Anterior cingulate cortex (tissue), 58 donors: ENCODE measurements around the gene SHOX.
"Not testable (repeated sequence)": the region's sequence is repeated elsewhere in the genome, so short reads cannot be mapped to it uniquely, and the experiment has no call there.

Source experiments
- DNase-seq, 58 donors: peaks; one replicate each; lab custom pipeline; 2025; lab: John Stamatoyannopoulos, UW

The SHOX gene

DNA sequence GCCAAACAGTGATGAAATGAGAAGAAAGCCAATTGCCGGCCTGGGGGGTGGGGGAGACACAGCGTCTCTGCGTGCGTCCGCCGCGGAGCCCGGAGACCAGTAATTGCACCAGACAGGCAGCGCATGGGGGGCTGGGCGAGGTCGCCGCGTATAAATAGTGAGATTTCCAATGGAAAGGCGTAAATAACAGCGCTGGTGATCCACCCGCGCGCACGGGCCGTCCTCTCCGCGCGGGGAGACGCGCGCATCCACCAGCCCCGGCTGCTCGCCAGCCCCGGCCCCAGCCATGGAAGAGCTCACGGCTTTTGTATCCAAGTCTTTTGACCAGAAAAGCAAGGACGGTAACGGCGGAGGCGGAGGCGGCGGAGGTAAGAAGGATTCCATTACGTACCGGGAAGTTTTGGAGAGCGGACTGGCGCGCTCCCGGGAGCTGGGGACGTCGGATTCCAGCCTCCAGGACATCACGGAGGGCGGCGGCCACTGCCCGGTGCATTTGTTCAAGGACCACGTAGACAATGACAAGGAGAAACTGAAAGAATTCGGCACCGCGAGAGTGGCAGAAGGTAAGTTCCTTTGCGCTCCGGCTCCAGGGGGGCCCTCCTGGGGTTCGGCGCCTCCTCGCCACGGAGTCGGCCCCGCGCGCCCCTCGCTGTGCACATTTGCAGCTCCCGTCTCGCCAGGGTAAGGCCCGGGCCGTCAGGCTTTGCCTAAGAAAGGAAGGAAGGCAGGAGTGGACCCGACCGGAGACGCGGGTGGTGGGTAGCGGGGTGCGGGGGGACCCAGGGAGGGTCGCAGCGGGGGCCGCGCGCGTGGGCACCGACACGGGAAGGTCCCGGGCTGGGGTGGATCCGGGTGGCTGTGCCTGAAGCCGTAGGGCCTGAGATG is at the start of gene SHOX:
SHOX (plus strand) TSS at position 180 of the 885 bp plus-strand sequence; CDS start at position 287, 107 bp downstream.
- no peak for DNase-seq

DNA sequence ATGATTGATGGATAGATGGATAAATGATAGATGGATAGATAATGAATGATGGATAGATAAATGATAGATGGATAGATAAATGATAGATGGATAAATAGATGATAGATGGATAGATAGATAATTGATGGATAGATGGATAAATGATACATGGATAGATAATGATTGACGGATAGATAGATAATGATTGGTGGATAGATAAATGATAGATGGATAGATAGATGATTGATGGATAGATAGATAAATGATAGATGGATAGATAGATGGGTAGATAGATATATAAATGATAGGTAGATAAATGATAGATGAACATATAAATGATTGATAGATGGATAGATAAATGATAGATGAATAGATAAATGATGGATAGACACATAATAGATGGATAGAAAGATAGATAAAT is 49.5 kb upstream of the SHOX start:
- no peak for DNase-seq

DNA sequence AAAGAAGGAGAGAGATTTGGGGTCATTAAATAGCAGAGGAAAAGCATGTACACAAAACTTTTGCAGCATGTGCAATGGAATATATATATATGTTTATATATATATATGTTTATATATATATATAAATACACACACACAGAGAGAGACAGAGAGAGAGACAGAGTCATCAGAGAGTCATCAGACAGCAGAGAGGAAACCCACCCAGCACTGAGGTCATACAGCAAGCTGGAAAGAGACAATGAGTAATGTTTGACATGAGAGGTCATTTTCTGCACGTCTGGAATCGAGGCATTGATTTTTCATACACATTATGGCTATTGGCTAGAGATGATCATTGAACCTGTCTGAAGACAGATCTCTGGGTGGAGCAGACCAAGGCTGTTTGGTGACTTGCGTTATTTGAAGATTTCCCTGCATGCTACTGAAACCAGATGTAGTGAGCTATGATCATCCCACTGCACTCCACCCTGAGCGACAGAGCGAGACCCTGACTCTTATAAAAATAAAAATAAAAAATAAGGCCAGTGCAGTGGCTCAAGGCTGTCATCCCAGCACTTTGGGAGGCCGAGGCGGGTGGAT is 48.8 kb upstream of the SHOX start:
- no peak for DNase-seq

DNA sequence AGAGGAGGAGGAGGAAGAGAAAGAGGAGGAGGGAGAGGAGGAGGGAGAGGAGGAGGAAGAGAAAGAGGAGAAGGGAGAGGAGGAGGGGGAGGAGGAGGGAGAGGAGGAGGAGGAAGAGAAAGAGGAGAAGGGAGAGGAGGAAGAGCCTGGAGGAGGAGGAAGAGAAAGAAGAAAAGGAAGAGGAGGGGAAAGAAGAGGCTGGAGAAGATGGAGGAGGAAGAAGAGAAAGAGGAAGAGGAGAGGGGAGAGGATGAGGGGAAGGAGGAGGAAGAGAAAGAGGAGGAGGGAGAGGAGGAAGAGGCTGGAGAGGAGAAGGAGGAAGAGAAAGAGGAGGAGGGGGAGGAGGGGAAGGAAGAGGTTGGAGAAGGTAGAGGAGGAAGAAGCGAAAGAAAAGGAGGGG is 46.0 kb upstream of the SHOX start:
- no peak for DNase-seq

DNA sequence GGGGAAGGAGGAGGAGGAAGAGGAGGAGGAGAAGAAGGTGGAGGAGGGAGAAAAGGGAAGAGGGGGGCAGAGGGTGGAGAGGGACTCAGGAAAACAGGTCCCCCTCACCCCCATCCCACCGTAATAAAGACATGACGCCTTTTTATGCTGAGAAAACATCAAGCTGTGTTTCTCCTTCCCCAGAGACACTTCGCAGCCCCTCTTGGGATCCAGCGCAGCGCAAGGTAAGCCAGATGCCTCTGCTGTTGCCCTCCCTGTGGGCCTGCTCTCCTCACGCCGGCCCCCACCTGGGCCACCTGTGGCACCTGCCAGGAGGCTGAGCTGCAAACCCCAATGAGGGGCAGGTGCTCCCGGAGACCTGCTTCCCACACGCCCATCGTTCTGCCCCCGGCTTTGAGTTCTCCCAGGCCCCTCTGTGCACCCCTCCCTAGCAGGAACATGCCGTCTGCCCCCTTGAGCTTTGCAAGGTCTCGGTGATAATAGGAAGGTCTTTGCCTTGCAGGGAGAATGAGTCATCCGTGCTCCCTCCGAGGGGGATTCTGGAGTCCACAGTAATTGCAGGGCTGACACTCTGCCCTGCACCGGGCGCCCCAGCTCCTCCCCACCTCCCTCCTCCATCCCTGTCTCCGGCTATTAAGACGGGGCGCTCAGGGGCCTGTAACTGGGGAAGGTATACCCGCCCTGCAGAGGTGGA is 45.3 kb upstream of the SHOX start:
- no peak for DNase-seq

DNA sequence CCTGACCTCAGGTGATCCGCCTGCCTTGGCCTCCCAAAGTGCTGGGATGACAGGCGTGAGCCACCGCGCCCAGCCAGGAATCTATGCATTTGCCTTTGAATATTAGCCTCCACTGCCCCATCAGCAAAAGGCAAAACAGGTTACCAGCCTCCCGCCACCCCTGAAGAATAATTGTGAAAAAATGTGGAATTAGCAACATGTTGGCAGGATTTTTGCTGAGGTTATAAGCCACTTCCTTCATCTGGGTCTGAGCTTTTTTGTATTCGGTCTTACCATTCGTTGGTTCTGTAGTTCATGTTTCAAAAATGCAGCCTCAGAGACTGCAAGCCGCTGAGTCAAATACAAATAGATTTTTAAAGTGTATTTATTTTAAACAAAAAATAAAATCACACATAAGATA is 44.2 kb upstream of the SHOX start:
- DNase-seq: no peak

DNA sequence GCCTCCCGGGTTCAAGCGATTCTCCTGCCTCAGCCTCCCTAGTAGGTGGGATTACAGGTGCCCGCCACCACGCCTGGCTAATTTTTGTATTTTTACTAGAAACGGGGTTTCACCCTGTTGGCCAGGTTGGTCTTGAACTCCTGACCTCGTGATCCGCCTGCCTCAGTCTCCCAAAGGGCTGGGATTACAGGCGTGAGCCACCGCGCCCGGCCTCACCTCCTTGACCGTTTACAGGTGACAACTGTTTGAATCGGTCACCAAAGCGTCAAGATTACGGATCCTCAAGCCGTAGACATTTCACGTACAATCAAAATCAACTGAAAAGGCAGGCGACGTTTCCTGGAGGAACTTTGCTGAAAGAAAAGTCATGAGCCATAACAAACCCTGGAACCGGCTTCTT is 41.3 kb upstream of the SHOX start:
- not testable (repeated sequence) for DNase-seq

DNA sequence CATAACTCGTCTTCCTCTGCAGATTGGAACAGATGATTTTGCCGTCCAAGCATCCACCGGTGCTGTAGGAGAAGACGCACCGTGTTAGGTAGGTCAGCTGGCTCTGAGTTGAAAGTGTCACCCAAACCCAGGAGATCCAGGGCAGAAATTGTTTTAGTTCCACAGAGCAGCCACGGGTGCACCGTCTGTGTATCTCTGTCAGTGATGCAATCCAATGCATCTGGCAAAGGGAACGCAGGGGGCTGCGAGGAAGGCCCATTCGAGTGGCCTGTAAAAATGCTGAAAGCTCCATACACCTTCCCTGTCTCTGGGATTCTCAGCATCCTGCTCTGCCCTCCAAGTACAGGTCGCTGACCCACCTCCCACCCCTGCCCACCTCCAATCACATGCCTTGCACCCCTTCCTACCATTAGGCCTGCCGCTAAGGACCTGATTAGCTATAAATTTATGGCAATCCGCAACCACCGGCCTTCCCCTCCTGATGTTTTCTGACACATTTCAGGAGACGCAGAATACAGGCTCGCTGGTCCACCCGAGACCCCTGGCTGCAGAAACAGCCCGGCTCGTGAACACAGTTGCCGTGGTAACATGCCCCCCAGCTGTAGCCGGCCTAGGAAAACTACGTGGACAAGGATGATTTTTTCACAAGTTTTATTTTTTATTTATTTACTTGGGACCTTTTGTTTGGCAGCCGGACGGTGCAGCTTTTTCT is 39.7 kb upstream of the SHOX start:
- no peak for DNase-seq

DNA sequence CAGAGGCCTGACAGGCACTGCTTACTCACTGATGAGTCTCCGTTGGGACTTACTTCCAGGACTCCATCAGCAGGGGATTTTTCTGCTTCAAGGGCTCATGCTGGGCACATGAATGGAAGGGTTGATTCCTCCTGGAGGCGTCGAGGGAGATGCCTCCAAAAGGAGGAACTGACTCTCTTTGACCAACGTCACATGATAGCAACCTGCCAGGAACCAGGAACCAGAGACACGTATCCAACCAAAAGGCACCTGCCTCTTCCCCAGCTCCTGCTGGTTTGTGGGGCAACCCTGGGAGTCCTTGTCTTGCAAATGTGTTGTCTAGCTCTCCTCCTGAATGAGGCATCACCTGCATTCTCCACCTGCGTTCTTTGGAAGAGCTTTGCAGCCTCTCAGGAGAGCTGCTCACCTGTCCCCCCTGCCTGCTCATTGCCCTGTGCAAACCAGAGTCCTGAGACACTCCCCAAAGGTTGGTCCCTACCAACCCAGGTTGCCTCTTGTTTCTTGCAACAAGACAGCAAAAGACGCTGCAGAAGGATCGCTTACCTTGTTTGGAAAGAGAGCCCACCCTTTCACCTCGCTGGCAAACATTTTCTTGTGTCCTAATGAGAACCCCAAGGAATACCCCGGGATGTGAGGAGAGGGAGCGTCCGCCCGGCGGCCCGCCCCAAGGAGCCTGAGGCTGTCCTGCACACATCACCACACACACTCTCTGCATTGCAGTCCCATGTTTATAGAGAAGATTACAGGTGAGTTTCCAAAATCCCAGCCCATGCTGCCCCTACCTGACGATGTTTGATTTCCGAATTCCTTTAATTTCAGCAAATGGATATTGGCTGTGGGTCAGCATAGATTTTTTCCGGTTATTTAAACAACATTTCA is 30.5 kb upstream of the SHOX start:
- no peak for DNase-seq

DNA sequence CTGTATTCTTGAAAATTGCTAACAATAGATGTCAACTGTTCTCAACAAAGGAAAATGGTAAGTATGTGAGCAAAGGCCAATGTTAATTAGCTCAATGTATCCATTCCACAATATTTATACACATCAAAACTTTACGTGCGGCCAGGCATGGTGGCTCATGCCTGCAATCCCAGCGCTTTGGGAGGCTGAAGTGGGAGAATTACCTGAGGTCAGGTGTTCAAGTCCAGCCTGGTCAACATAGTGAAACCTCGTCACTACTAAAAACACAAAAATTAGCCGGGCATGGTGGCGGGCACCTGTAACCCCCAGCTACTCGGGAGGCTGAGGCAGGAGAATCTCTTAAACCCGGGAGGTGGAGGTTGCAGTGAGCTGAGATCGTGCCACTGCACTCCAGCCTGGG is 27.6 kb upstream of the SHOX start:
- not testable (repeated sequence) for DNase-seq

DNA sequence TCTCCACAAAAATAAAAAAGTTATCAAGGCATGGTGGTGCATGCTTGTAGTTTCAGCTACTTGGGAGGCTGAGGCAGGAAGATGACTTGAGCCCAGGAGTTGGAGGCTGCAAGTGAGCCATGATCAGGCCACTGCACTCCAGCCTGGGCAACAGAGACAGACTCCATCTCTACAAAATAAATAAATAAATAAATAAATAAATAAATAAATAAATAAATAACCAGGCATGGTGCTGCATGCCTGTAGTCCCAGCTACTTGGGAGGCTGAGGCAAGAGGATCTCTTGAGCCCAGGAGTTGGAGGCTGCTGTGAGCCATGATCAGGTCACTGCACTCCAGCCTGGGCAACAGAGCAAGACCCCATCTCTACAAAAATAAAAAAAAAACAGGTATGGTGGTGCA is 26.0 kb upstream of the SHOX start:
- not testable (repeated sequence) for DNase-seq

DNA sequence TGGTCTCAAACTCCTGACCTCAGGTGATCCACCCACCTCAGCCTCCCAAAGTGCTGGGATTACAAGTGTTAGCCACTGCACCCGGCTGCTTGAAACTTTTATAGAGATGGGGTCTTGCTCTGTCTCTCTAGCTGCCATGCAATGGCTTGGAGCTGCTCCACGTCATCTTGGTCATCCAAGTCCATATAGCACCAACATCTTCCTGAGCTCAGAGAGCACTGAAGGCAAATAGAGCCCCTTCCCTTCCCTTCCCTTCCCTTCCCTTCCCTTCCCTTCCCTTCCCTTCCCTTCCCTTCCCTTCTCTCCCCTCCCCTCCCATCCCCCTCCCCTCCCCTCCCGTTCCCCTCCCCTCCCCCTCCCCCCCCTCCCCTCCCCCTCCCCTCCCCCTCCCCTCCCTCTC is 22.5 kb upstream of the SHOX start:
- not testable (repeated sequence) for DNase-seq

DNA sequence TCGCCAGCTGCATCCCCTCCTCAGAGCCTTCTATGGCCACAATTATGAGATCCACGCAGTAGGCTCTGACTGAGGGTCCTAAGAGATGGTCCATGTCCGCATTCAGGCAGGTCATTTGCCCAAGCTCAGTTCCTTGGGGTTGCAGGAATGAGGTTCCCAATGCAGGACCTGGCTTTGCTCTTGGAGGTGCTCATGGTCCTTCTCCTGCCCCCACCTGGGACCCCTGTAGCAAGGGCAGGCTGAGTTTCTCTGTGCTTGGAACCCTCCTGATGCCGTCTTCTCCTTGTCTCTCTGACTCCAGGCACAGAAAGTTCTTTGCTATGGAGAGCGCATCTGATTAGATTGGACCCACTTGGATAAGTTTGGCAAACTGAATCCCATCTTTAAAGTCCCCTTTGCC is 16.5 kb upstream of the SHOX start:
- DNase-seq: no peak

DNA sequence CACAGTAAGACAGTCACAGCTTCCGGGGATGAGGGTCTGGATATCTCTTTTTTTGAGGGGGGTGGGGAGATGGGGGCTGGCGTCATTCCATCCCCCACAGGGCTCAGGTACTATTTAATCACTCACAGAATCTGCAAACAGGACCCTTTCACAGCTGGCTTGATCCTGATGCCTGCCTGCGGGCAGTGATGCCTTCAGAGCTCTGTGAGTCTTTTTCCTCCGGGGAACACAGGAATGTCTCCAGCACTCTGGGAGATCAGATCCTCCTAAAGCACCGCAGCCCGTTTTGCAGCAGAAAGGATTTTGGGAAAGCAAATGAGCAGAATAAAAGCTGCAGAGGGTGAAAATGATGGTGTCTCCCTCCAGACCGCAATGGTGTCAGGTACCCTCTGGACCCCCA is 13.2 kb upstream of the SHOX start:
- no peak for DNase-seq

DNA sequence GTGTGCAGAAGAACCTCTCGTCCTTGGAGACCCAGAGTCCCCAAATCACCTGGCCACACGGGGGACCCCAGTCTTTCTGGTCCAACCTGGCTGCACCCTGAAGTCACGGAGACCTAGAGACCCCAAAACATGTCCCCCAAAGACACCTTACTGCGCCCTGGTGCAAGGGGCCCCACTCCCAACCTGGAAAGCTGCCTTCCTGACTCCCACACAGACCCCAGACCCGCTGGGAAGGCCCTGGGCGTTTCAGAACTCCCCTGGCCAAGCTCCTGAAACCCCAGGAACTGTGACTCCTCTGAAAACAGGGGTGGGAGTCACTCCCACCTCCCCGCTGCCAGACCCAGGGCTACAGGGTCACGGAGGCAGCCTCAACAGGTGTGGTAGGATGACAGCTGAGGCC is 12.7 kb upstream of the SHOX start:
- DNase-seq: no peak

DNA sequence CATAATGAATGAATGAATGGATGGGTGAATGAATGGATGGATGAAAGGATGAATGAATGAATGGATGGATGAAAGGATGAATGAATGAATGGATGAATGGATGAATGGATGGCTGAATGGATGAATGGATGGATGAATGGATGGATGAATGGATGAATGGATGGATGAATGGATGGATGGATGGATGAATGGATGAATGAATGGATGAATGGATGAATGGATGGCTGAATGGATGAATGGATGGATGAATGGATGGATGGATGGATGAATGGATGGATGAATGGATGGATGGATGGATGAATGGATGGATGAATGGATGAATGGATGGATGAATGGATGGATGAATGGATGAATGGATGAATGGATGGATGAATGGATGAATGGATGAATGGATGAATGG is 12.3 kb upstream of the SHOX start:
- DNase-seq: not testable (repeated sequence)

DNA sequence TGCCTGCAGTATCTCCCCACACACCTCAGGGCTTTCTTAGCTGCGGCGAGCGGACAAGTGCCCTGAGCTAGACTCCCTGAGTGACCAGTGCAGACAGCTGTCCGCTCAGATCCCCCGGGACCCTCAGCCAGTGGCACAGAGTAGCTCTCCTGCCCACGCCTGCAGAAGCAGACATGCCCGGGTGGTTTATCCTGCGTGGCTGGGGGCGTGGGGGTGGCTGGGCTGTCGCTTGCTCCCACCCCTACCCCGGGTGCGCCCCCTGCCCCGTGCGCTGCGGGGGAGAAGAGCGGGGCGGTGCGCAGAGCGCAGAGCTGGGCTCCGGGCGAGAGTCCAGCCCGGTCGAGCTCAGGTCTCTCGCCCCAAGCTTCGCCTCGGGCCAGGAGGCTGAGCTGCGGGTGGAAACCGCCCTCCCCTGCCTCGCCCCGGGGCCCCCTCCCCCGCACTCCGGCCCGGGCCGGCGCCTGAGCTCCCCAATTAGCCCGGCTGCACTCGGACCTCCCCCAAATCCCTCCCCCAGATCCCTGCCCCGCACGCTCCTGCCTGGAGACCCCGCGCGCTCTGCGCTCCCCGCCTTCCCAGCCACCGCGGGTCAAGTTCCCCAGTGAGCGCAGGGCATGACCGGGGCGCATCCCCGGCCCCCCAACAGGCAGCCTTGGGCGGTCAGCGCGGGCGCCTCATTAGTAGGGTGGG is 11.7 kb upstream of the SHOX start:
- no peak for DNase-seq

DNA sequence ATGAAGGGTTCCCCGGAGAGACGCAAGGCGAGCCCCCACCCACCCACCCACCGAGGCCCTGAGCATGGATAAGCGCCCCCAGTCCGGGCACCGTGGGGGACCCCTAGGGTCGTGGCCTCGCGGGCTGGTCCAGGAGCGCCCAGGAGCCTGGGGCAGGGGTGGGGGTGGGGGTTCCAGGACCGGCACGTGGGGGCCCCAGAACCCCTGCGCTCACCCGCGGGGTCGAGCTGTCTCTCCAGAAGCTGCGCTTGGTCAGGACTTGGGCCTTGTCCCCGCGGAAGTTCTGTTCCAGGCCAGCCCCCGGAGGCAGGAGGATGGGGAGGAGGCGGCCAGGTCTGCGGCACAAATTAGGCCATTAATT is 11.2 kb upstream of the SHOX start:
- no peak for DNase-seq

DNA sequence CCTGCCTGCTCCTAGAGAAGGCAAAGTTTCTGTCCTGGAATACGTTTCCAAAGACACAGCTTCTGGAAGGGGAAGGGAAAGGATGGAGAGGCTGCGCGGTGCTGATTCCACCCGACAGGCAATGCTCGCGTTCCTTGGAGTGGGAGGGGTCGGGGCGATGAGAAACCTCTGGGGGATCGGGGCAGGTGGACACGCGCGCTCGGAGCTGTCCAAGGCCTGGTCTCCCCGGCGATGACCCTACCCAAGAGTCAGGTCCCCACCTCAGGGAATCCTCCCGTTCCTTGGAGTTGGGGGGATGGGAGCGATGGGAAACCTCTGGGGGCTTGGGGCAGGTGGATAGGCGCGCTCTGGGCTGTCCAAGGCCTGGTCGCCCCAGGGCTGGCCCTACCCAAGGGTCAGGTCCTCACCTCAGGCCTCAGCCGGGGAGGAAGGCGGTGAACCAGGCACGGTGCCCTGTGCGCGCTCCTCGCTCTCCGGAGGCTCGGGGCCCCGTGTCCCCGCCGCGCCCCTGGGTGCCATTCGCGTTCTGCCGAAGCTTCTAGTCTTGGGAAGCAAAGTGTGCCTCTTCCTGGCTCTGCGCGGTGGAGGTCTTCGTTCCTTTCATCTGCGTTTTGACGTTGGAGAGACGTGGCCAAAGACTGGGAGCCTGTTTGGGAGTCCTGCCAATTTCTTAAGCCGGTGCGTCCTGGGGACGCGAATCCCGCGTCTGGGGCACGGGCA is 10.6 kb upstream of the SHOX start:
- no peak for DNase-seq
